Memory B cell (primary cell): ENCODE data around the gene PRAMEF4.
"Not testable (repeated sequence)": the region's sequence is repeated elsewhere in the genome, so short reads cannot be mapped to it uniquely, and the experiment has no call there.

Experiments used
- ATAC-seq: fragments of 150-1000 bp; cut with Tn5 transposase; 2 replicates; pipeline ENCODE4 v1.10.0; 2021; ENCODE audit warnings: low read depth, mild to moderate bottlenecking, moderate library complexity
- DNase-seq, 2 donors: peaks; one replicate each; pipeline ENCODE4 v3.0.0; 2022; ENCODE audit warnings: low spot score in 2 of 2
- H3K27ac Mint-ChIP-seq: one replicate; pipeline ENCODE4 v1.8.0; 2022; ENCODE audit warnings: mild to moderate bottlenecking, moderate library complexity, mixed read lengths
- H3K27me3 Mint-ChIP-seq: one replicate; pipeline ENCODE4 v1.8.0; 2022; ENCODE audit warnings: mixed read lengths
- H3K36me3 Mint-ChIP-seq: one replicate; pipeline ENCODE4 v1.8.0; 2022; ENCODE audit warnings: mild to moderate bottlenecking, mixed read lengths
- H3K4me1 Mint-ChIP-seq: one replicate; pipeline ENCODE4 v1.8.0; 2022; ENCODE audit warnings: mixed read lengths
- H3K4me3 Mint-ChIP-seq: one replicate; pipeline ENCODE4 v1.8.0; 2022; ENCODE audit warnings: mild to moderate bottlenecking, moderate library complexity, mixed read lengths
- H3K9me3 Mint-ChIP-seq: one replicate; pipeline ENCODE4 v1.8.0; 2022; ENCODE audit warnings: mixed read lengths

The PRAMEF4 gene

DNA sequence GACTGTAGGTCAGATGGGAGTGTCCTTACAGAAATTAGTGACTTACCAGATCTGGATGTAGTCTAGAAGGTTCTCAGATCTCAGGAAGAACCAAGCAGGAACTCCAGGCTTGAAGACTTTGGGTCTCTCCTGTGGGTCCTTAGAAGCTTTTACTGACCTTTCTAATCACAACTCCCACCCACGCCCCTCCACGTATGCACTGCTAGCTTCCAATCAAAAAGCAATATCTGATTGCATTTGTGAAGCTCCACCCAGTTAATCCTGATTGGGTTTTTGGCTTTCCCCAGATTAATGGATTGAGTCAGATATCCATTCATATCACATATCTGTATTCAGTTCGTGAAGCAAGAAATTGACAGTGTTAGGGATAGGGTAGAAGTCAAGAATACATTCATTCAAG, at the start of gene PRAMEF4:
PRAMEF4 (minus strand) TSS at position 101 of the 400 bp plus-strand sequence. CDS start 2,807 bp downstream, outside the sequence.
- H3K27ac Mint-ChIP-seq, H3K9me3 Mint-ChIP-seq, ATAC-seq, H3K36me3 Mint-ChIP-seq, H3K4me1 Mint-ChIP-seq, DNase-seq, H3K27me3 Mint-ChIP-seq, H3K4me3 Mint-ChIP-seq: not testable (repeated sequence)

DNA sequence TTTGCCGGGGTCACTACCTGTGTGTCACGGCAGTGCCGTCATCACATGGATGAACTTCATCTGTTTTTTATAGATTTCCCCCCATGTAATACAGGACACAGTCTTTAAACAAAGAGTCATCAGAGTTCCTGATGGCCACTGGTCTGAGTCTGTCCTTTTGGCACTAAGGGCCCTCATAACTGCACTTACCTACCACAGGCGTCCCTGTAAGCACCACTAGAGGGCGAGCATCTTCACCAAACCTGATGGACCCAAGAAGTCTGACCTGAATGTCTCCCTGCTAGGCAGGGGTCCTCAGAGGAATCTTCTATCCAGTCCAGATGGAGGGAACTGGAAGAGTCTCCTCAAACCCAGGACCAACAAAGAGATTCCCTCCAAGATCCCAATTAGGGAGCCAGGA, 38.4 kb upstream of the PRAMEF4 start:
- DNase-seq, H3K4me3 Mint-ChIP-seq, H3K36me3 Mint-ChIP-seq, H3K27me3 Mint-ChIP-seq, H3K4me1 Mint-ChIP-seq, ATAC-seq, H3K27ac Mint-ChIP-seq, H3K9me3 Mint-ChIP-seq: not testable (repeated sequence)

DNA sequence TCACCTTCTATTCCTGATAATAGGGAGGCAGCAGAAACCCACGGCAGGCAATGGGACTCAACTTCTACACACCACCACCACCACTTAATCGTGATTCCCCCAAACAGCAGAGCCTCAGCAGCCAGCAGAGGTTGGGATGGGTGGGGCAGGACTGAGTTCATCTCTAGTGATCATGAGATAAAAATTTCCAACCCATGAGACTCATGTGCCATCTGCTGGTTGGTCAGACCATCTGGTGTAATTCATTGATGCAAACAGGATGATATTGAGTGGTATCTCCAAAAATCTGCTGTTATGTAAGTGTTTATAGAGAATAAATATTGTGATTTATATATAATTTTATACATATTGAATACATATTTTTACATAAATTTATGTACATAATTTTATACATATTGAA, 35.7 kb upstream of the PRAMEF4 start:
- not testable (repeated sequence) for H3K9me3 Mint-ChIP-seq, H3K36me3 Mint-ChIP-seq, H3K27ac Mint-ChIP-seq, H3K27me3 Mint-ChIP-seq, H3K4me1 Mint-ChIP-seq, DNase-seq, ATAC-seq, H3K4me3 Mint-ChIP-seq

DNA sequence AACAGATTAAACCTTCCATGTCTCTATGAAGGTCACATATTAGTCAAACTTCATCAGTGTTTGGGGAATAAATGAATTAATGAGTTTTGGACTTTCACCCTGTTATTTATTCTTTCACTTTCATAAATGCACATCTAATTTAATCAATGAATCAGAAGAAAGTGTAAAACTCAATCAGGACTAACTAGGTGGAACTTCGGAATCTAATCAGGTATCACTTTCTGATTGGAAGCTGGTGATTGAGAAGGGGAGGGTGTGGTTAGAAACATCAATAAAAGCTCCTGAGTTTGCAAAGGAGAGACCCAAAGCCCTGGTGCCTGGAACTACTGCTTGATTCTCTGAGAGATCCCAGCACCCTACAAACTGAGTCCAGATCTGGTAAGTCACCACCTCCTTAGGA, 30.3 kb upstream of the PRAMEF4 start, which contains the start of gene PRAMEF7:
PRAMEF7 (plus strand) TSS at position 301 of the 400 bp plus-strand sequence. CDS start 1,083 bp downstream, outside the sequence.
- H3K36me3 Mint-ChIP-seq, ATAC-seq, H3K4me3 Mint-ChIP-seq, H3K27me3 Mint-ChIP-seq, DNase-seq, H3K27ac Mint-ChIP-seq, H3K9me3 Mint-ChIP-seq, H3K4me1 Mint-ChIP-seq: not testable (repeated sequence)

GRCh38 chr1:12903793-12904572, 18.0 kb upstream of the PRAMEF4 start:
- not testable (repeated sequence) for H3K27me3 Mint-ChIP-seq, H3K27ac Mint-ChIP-seq, H3K4me1 Mint-ChIP-seq, H3K36me3 Mint-ChIP-seq, ATAC-seq, H3K4me3 Mint-ChIP-seq, H3K9me3 Mint-ChIP-seq, DNase-seq

DNA sequence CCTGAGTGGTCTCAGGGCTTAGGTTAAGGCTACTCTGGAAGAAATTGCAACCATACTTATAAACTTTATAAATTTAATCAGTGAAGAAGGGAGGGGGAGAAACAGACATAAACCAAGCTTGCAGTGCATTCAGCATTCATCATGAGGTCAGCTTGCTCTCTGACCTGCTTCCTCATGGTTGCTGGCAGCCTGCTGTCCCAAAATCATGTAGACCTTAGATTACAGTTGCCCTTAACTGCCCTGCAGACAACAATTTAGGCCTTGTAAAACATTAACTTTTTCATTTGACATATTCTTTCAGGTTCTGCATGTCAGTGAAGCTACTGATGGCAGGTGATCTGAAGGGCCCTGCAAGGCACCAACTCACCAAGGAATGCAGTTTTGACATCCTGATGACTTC, 13.2 kb upstream of the PRAMEF4 start:
- H3K4me3 Mint-ChIP-seq, DNase-seq, H3K9me3 Mint-ChIP-seq: not testable (repeated sequence)

DNA sequence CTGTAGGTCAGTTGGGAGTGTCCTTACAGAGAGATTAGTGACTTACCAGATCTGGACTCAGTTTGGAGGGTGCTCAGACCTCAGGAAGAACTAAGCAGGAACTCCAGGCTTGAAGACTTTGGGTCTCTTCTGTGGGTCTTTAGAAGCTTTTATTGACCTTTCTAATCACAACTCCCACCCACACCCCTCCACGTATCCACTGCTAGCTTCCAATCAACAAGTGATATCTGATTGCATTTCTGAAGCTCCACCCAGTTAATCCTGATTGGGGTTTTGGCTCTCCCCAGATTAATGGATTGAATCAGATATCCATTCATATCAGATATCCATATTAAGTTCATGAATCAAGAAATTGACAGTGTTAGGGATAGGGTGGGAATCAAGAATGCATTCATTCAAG, 12.2 kb upstream of the PRAMEF4 start, which contains the start of gene PRAMEF10:
PRAMEF10 (minus strand) TSS at position 101 of the 400 bp plus-strand sequence. CDS start 2,423 bp downstream, outside the sequence.
- H3K36me3 Mint-ChIP-seq, ATAC-seq, H3K27ac Mint-ChIP-seq, H3K9me3 Mint-ChIP-seq, H3K4me3 Mint-ChIP-seq, DNase-seq, H3K27me3 Mint-ChIP-seq, H3K4me1 Mint-ChIP-seq: not testable (repeated sequence)

More for the DNA sequence above, 13.2 kb upstream of the PRAMEF4 start:
- not testable (repeated sequence) for H3K27ac Mint-ChIP-seq, H3K36me3 Mint-ChIP-seq, ATAC-seq, H3K4me1 Mint-ChIP-seq, H3K27me3 Mint-ChIP-seq

DNA sequence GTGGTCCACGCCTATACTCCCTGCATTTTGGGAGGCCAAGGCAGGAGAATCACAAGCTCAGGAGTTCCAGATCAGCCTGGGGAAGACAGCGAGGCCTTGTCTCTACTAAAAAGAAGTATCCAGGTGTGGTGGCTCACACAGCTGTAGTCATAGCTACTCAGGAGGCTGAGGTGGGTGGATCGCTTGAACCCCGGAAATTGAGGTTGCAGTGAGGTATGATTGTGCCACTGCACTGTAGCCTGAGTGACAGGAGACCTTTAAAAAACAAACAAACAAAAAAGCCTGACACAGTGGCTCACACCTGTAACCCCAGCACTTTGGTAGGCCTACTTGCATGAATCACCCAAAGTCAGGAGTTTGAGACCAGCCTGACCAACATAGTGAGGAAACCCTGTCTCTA, 7.5 kb downstream of the PRAMEF4 start:
- not testable (repeated sequence) for H3K4me3 Mint-ChIP-seq, H3K27me3 Mint-ChIP-seq, H3K27ac Mint-ChIP-seq, H3K9me3 Mint-ChIP-seq, ATAC-seq, H3K36me3 Mint-ChIP-seq, DNase-seq, H3K4me1 Mint-ChIP-seq

DNA sequence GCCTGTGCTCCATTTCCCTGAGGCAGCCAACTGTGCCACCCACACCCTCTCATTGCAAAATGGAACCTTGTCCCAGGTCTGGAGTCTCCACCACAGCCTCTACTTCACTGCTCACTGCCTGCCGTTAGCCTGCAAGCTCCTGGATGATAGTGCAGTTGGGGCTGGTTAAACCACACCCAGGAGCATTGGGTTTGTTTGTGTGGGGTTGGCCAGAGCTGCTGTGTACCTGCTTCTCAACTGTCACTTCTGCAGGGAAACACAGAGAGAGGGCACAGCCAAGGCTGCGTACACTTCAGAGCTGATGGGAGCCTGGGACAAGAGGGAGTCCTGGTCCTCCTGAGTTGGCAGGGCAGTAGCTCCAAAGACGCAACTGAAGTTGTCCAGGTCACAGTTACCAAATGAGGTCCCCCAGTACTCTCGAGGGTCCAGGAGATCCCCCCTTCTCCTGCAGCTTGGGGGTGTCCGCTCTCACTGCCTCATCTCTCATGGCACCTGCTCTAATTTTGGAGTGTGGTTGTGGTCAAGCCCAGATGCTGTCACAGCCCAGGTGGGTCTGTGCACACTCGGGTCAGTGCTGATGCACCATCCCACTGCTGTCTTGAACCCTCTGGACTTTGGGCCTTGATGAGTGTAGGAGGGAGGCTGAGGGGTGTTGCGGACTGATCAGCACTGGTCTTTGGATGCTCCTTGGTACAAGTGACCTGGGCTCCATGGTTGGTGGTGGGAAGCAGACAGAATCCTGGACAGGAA, 22.7 kb downstream of the PRAMEF4 start:
- not testable (repeated sequence) for H3K27me3 Mint-ChIP-seq, H3K36me3 Mint-ChIP-seq, H3K4me1 Mint-ChIP-seq, DNase-seq, ATAC-seq, H3K9me3 Mint-ChIP-seq, H3K27ac Mint-ChIP-seq, H3K4me3 Mint-ChIP-seq

DNA sequence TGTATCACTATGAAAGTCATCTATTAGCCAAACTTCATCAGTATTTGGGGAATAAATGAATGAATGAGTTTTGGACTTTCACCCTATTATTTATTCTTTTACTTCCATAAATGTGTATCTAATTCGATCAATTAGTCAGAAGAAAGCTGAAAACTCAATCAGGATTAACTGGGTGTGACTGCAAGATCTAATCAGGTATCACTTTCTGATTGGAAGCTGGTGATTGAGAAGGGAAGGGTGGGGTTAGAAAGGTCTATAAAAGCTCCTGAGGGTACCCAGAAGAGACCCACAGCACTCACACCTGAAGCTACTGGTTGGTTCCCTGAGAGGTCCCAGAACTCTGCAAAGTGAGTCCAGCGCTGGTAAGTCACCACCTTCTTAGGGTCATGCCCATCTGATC, 29.2 kb downstream of the PRAMEF4 start, which contains the start of gene PRAMEF2:
PRAMEF2 (plus strand) TSS at position 301 of the 400 bp plus-strand sequence. CDS start 1,924 bp downstream, outside the sequence.
- not testable (repeated sequence) for H3K4me1 Mint-ChIP-seq, H3K4me3 Mint-ChIP-seq, H3K27ac Mint-ChIP-seq, ATAC-seq, DNase-seq, H3K36me3 Mint-ChIP-seq, H3K9me3 Mint-ChIP-seq, H3K27me3 Mint-ChIP-seq

- H3K27me3 Mint-ChIP-seq, result no peaks in the 10 kb centered on the region
- no peak overlapping the region for H3K4me3 Mint-ChIP-seq
- peaks cover 2% of the 10 kb centered on the region for H3K9me3 Mint-ChIP-seq
- DNase-seq (no peak), ATAC-seq (no peak)
- no peaks in the 10 kb centered on the region for H3K36me3 Mint-ChIP-seq
- no peak overlapping the region for H3K27ac Mint-ChIP-seq
- no peaks in the 10 kb centered on the region for H3K4me1 Mint-ChIP-seq
Observed at GRCh38 chr1:12851779-12852178, 34.2 kb downstream of the PRAMEF4 start.

- not testable (repeated sequence) for ATAC-seq, H3K9me3 Mint-ChIP-seq, H3K4me3 Mint-ChIP-seq, H3K27me3 Mint-ChIP-seq, H3K36me3 Mint-ChIP-seq, DNase-seq, H3K27ac Mint-ChIP-seq, H3K4me1 Mint-ChIP-seq
Observed at GRCh38 chr1:12848620-12849019, 37.4 kb downstream of the PRAMEF4 start, which contains the start of gene HNRNPCL1. TSS of gene HNRNPCL1 (minus strand) at chr1:12848720. CDS start at chr1:12848289, 431 bp downstream.

DNA sequence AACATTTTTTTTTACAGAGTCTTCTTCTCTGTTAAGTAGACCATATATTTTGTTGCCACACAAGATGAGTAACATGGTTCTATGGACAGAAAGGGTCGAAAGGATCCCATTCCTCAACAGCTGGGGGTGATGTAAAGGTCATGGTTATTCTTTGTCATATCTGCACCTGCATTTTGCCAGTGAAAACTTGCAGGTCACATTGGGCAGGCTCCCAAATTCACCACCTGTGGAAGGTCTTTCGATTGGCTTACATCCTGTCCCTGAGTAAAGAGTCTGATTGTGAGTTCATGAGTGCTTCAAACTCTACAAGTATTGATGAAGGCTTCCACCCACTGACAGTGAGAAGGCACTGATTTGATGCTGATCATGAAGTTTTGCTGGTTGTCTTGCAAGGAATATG, 52.8 kb downstream of the PRAMEF4 start:
- not testable (repeated sequence) for H3K36me3 Mint-ChIP-seq, H3K27ac Mint-ChIP-seq, H3K4me3 Mint-ChIP-seq, H3K4me1 Mint-ChIP-seq, H3K9me3 Mint-ChIP-seq, H3K27me3 Mint-ChIP-seq, ATAC-seq, DNase-seq

- not testable (repeated sequence) for H3K4me1 Mint-ChIP-seq, H3K9me3 Mint-ChIP-seq, ATAC-seq, H3K27ac Mint-ChIP-seq, H3K27me3 Mint-ChIP-seq, H3K4me3 Mint-ChIP-seq, H3K36me3 Mint-ChIP-seq, DNase-seq
Observed at GRCh38 chr1:12831310-12831709, 54.7 kb downstream of the PRAMEF4 start, which contains the start of gene PRAMEF11. TSS of gene PRAMEF11 (minus strand) at chr1:12831410. CDS start at chr1:12828789, 2,621 bp downstream.
